Activated CD4-positive, alpha-beta memory T cell treated with anti-CD3 and anti-CD28 coated beads for 36 hours (primary cell): ENCODE data around the gene RTEL1. TPM values are rescaled to one million over a fixed set of nuclear protein-coding genes. Genes with fewer than 3 reads are reported as not detected.

Source experiments
- CTCF ChIA-PET: fragments of 350-600 bp; sonication (Branson Sonifier 250); formaldehyde crosslinking; loops from one replicate; lab custom pipeline; 2021; ENCODE audit warnings: antibody characterized with exemption, inconsistent platforms; lab: Charles Lee
- POLR2A ChIA-PET: fragments of 350-600 bp; sonication (Branson Sonifier 250); formaldehyde crosslinking; loops from one replicate; lab custom pipeline; 2021; ENCODE audit warnings: antibody characterized with exemption; lab: Charles Lee
- DNase-seq: peaks from one replicate; pipeline ENCODE4 v3.0.0-alpha.2; 2020
- H3K27ac Mint-ChIP-seq: one replicate; pipeline ENCODE4 v1.8.0; 2021; ENCODE audit warnings: mixed read lengths
- H3K27me3 Mint-ChIP-seq: one replicate; pipeline ENCODE4 v1.8.0; 2021; ENCODE audit warnings: mixed read lengths
- H3K36me3 Mint-ChIP-seq: one replicate; pipeline ENCODE4 v1.8.0; 2021; ENCODE audit warnings: mixed read lengths
- H3K4me1 Mint-ChIP-seq: one replicate; pipeline ENCODE4 v1.8.0; 2021; ENCODE audit warnings: low read depth, mixed read lengths
- H3K4me3 Mint-ChIP-seq: one replicate; pipeline ENCODE4 v1.8.0; 2021; ENCODE audit warnings: mild to moderate bottlenecking, mixed read lengths
- H3K9me3 Mint-ChIP-seq: one replicate; pipeline ENCODE4 v1.8.0; 2021; ENCODE audit warnings: mixed read lengths
- intact Hi-C: fragments of 100-400 bp; cut with micrococcal nuclease; formaldehyde crosslinking; loops from one replicate; pipeline ENCODE4 v1.15.1; 2023
- total RNA-seq, 2 experiments: library from RNA; stranded (reverse); gene quantifications; one replicate each; pipeline ENCODE4 v1.2.3, GENCODE V29; 2021

The RTEL1 gene
- total RNA-seq, 2 experiments from 2014 or later: 38.0 to 38.3 TPM

DNA sequence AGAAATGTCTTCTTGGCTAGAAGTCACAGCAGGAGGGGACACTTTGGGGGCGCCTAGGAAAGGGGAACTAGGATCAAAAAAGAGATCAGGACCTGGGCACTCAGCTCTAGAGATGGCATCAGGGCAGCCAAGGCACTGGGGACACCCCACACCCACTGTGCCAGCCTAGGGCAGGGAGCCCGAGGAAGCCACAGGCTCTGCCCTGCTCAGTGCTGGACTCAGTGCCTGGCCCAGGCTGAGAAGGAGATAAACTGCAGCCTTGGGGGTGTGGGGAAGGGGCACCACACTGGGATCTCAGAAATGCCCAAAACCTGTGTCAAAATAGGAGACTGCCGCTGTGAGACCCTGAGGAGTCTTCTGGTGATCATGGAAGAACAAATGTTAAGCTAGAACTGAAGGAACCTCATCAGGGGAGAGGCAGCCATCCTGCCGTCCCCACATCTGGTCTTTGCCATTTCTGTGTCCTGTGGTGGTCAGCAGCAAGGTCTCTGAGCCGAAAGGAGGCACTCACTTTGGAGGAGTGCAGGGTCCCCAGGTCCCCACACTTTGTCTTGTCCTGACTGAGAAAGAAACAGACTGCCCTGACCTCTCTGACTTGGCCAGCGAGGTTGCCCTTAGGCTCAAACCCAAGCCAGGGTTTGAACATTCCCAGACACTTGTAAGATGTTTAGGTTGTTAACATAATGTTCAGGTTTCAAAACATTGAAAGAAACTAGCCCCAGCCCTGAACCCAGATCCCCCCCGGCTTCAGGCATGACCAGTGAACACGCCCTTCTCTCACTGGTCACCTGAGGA lies 47.3 kb downstream of the RTEL1 start:
- H3K27me3 Mint-ChIP-seq: no peaks in the 10 kb centered on the region
- ChIA-PET POLR2A (no interaction called here), CTCF (interaction anchor here (0.8 to 3.6 kb wide), 4 partner anchors 32 to 168 kb away, joined by 3 to 36 read pairs (median 20); partner anchors contain the start of genes LIME1, PTK6, SLC2A4RG and TPD52L2)
- no peak for DNase-seq
- peak overlapping the region; percentile 49 for H3K27ac Mint-ChIP-seq
- H3K4me3 Mint-ChIP-seq: no peak overlapping the region
- H3K4me1 Mint-ChIP-seq: peaks cover 36% of the 10 kb centered on the region
- H3K36me3 Mint-ChIP-seq: peaks cover 31% of the 10 kb centered on the region
- intact Hi-C loops: loop anchor here (2.0 kb wide), 3 partner anchors 31 to 159 kb away; partner anchors contain the start of genes LIME1 and TPD52L2
- H3K9me3 Mint-ChIP-seq: no peaks in the 10 kb centered on the region

DNA sequence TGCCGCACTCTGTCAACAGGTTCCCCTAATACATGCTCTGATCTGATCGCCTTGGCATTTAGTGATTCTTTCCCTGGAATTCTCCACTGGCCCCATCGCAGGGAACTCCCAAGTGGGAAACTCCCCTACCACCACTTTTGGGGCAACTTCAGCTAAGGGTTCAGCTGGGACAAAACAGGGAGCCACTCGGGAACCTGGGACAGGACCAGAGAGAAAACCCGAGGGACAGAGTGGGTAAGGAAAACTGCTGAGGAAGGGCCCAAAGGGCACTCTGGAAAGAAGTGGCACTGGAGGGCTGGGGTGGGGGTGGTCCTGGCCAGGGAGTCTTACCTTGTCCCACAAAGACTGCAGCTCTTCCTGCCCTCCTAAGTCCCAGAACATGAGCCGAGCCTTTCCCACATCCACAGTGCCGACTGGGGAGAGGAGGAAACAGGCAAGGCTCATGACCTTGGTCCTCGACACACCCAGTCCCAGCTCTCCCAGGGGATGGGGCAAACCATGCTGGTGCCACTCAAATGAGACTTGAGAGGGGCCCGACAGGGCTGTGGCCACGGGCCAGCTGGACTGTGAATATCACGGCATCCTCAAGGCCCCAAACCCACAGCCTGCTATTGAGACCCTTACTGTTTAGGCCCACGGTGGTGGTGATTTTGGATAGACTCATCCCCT lies 48.0 kb downstream of the RTEL1 start:
- Mint-ChIP-seq H3K9me3 (no peaks in the 10 kb centered on the region), H3K4me3 (peak overlapping the region; percentile 93), H3K4me1 (peaks cover 38% of the 10 kb centered on the region), H3K36me3 (peaks cover 38% of the 10 kb centered on the region), H3K27ac (peak overlapping the region; percentile 94), H3K27me3 (no peaks in the 10 kb centered on the region)
- POLR2A ChIA-PET: interaction anchor here (0.8 to 3.5 kb wide), 2 partner anchors 9 to 31 kb away, joined by 3 to 30 read pairs; partner anchors contain the start of genes LIME1 and SLC2A4RG
- DNase-seq: no peak
- CTCF ChIA-PET: interaction anchor here (0.8 to 3.6 kb wide), 7 partner anchors 7 to 169 kb away, joined by 3 to 36 read pairs (median 13); partner anchors contain the start of genes LIME1, PTK6, SLC2A4RG and TPD52L2
- intact Hi-C loops: loop anchor here (2.0 kb wide), 3 partner anchors 31 to 159 kb away; partner anchors contain the start of genes LIME1 and TPD52L2

DNA sequence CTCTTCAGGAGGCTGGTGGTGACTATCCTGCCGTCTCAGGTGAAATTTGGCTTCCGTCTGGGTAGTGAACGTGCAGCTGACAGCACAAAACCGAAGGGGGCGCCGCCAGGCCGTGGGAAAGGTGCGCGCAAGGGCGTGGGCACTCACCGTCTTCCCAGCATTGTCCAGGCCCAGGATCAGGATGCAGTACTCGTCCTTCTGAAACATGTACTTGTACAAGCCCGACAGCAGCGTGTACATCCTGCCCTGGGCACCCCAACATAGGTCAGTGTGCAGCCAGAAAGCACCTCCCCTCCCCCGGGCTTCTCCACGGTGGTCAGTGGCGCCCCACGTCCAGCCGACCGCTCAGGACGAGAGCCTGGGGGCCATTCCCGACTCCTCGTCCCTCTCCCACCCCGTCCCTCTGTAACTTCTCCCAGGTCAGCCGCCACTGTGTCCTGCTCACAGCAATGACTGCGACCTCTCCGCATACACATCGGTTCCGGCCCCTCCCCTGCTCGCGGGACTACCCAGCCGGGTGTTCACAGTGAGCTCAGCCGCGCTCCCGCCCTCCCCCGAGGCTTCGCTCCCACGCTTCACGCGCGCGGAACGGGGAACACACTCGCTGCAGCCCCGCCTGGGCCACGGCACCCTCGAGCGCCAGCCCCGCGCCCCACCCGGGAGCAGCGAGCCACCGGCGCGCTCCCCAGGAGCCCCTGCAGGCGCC lies 48.9 kb downstream of the RTEL1 start:
- Mint-ChIP-seq H3K9me3 (peaks cover under 1% of the 10 kb centered on the region), H3K36me3 (peaks cover 42% of the 10 kb centered on the region), H3K4me1 (peaks cover 39% of the 10 kb centered on the region), H3K27me3 (no peaks in the 10 kb centered on the region), H3K4me3 (peak overlapping the region; percentile 93), H3K27ac (peak overlapping the region; percentile 94)
- intact Hi-C loops: loop anchor here (1.0 to 2.0 kb wide), 6 partner anchors 30 to 249 kb away; partner anchors contain the start of genes LIME1, TPD52L2 and UCKL1
- CTCF ChIA-PET: interaction anchor here (1.0 to 3.6 kb wide), 19 partner anchors 8 to 273 kb away, joined by 3 to 36 read pairs (median 5); partner anchors contain the start of genes LIME1, PTK6, SLC2A4RG and TPD52L2
- DNase-seq: peak; percentile 80
- POLR2A ChIA-PET: interaction anchor here (0.6 to 3.5 kb wide), 13 partner anchors 8 to 252 kb away, joined by 3 to 30 read pairs (median 4); partner anchors contain the start of genes LIME1, SLC2A4RG and TPD52L2

DNA sequence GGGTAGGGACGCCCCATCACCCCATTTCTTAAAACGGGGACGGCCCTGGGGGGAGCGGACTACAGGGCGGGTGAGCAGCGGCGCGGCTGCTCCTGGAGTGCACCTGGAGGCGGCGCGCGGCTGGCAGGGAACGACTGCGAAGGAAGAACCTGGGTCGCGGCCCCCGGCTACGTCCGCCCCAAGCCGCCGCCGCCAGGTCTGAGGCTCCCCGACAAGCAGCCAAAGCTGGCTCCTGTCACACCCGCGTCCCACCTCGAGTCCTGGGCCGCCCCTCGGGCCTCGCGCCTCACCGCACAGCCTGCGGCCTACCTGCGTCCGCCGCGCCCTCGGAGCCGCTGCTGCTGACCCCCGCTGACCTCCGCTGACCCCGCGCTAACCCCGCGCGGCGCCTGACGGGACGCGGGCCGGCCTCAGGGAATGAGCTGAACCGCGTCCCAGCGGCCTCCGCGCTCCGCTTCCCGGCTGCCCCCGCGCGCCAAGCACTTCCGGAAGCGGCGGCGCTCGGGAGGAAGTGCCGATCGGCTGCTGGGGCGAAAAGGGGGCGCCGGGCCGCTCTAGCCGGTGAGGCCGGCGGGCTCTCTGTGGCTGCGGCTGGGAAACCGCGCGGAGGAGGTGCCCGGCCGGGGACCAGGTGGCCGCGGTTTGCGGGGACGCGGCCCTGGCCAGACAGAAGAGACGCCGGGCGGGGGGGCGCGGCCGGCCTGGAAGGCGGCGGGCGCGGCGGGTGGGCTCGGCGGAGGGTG lies 49.6 kb downstream of the RTEL1 start, which contains the start of the genes ARFRP1 and ZGPAT:
Gene ARFRP1, minus strand, starts transcription at position 419 of the 743 bp plus-strand sequence. CDS start 885 bp downstream, outside the sequence.
Gene ZGPAT, plus strand, starts transcription at position 482 of the 743 bp plus-strand sequence. CDS start 542 bp downstream, outside the sequence.
- POLR2A ChIA-PET: interaction anchor here (0.6 to 3.5 kb wide), 12 partner anchors 9 to 251 kb away, joined by 3 to 30 read pairs (median 4); partner anchors contain the start of genes LIME1, SLC2A4RG and TPD52L2
- peak within 1 kb of the TSS; percentile 94 for H3K27ac Mint-ChIP-seq
- peak within 1 kb of the TSS; percentile 93 for H3K4me3 Mint-ChIP-seq
- intact Hi-C loops: loop anchor here (1.0 to 2.0 kb wide), 6 partner anchors 29 to 249 kb away; partner anchors contain the start of genes LIME1, TPD52L2 and UCKL1
- H3K36me3 Mint-ChIP-seq: peaks cover 48% of the 10 kb centered on the region
- DNase-seq: peak; percentile 93
- CTCF ChIA-PET: interaction anchor here (0.7 to 3.6 kb wide), 23 partner anchors 9 to 273 kb away, joined by 3 to 36 read pairs (median 4); partner anchors contain the start of genes LIME1, PTK6, RTEL1 and SLC2A4RG
- no peaks in the 10 kb centered on the region for H3K27me3 Mint-ChIP-seq
- H3K9me3 Mint-ChIP-seq: peaks cover 3% of the 10 kb centered on the region
- H3K4me1 Mint-ChIP-seq: peaks cover 44% of the 10 kb centered on the region

DNA sequence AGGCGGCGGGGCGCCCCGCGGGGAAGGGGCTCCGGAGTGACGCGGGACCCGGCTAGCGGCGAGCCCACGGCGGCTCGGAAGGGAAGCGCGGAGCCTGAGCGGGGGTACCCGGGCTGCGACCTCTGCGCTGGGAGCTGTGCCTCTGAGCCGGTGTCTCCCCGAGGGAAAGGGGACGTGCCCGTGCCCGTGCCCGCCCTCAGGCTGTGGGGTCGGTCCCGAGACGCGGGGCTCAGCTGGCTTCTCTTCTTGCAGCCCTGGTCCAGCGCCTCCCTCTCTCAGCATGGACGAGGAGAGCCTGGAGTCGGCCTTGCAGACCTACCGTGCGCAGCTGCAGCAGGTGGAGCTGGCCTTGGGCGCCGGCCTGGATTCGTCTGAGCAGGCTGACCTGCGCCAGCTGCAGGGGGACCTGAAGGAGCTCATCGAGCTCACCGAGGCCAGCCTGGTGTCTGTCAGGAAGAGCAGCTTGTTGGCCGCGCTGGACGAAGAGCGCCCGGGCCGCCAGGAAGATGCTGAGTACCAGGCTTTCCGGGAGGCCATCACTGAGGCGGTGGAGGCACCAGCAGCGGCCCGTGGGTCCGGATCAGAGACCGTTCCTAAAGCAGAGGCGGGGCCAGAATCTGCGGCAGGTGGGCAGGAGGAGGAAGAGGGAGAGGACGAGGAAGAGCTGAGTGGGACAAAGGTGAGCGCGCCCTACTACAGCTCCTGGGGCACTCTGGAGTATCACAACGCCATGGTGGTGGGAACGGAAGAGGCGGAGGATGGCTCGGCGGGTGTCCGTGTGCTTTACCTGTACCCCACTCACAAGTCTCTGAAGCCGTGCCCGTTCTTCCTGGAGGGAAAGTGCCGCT lies 50.4 kb downstream of the RTEL1 start:
- ChIA-PET CTCF (interaction anchor here (0.7 to 3.6 kb wide), 20 partner anchors 10 to 272 kb away, joined by 3 to 36 read pairs (median 4); partner anchors contain the start of genes LIME1, PTK6, RTEL1 and SLC2A4RG), POLR2A (interaction anchor here (0.6 to 3.5 kb wide), 10 partner anchors 10 to 187 kb away, joined by 3 to 30 read pairs (median 4); partner anchors contain the start of genes LIME1, SLC2A4RG and TPD52L2)
- Mint-ChIP-seq H3K27me3 (no peaks in the 10 kb centered on the region), H3K36me3 (peaks cover 52% of the 10 kb centered on the region), H3K9me3 (peaks cover 3% of the 10 kb centered on the region), H3K4me3 (peak overlapping the region; percentile 73), H3K27ac (peak overlapping the region; percentile 65), H3K4me1 (peaks cover 46% of the 10 kb centered on the region)
- intact Hi-C loops: no loop called here
- no peak for DNase-seq

DNA sequence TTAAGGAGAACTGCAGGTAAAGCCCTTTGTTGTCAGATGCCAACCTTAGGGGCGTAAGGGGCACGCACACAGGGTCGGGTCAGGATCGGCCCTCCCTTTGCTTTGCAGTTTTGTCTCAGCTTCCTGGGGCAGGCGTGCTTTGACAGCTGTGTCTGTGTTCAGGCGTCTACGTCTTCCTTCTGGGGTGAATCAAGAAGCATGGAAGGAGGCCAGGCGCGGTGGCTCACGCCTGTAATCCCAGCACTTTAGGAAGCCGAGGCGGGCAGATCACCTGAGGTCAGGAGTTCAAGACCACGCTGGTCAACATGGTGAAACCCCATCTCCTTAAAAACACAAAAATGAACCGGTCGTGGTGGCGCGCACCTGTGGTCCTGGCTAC lies 51.0 kb downstream of the RTEL1 start:
- no peak for DNase-seq
- Mint-ChIP-seq H3K36me3 (peaks cover 53% of the 10 kb centered on the region), H3K27ac (peak overlapping the region; percentile 65), H3K4me1 (peaks cover 46% of the 10 kb centered on the region), H3K27me3 (no peaks in the 10 kb centered on the region), H3K4me3 (peak overlapping the region; percentile 73), H3K9me3 (peaks cover 3% of the 10 kb centered on the region)
- POLR2A ChIA-PET: interaction anchor here (2.0 to 3.5 kb wide), 3 partner anchors 10 to 28 kb away, joined by 9 to 30 read pairs (median 15); partner anchors contain the start of genes LIME1 and SLC2A4RG
- intact Hi-C loops: no loop called here
- CTCF ChIA-PET: interaction anchor here (0.7 to 2.2 kb wide), 3 partner anchors 11 to 77 kb away, joined by 3 to 8 read pairs (median 5); no protein-coding TSS in a partner anchor

DNA sequence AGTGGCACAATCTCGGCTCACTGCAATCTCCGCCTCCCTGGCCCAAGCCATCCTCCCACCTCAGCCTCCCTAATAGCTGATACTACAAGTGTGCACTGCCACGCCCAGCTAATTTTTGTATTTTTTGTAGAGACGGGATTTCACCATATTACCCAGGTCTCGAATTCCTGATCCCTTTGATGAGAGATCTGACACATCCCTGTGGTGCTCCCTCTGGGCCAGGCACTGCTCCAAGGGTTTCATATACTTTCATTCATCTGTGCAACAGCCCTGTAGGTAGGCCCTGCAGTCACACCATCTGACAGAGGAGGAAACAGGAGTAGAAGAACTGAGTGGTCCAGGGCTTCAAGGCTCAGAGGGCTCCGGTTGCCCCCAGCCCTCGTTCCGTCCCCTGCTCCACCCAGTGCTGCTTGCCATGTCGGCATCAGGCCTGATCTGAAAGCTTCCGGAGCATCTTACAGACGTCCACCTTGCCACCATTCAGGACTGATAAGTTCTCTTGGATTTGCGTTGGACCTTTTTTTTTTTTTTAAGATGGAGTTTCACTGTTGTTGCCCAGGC lies 53.1 kb downstream of the RTEL1 start:
- peaks cover 52% of the 10 kb centered on the region for H3K4me1 Mint-ChIP-seq
- H3K9me3 Mint-ChIP-seq: peaks cover 13% of the 10 kb centered on the region
- CTCF ChIA-PET: interaction anchor here (0.9 kb wide), 1 partner anchor 75 kb away, joined by 3 read pairs; no protein-coding TSS in a partner anchor
- POLR2A ChIA-PET: no interaction called here
- intact Hi-C loops: no loop called here
- no peak overlapping the region for H3K4me3 Mint-ChIP-seq
- H3K27me3 Mint-ChIP-seq: no peaks in the 10 kb centered on the region
- no peak overlapping the region for H3K27ac Mint-ChIP-seq
- peaks cover 57% of the 10 kb centered on the region for H3K36me3 Mint-ChIP-seq
- DNase-seq: no peak

DNA sequence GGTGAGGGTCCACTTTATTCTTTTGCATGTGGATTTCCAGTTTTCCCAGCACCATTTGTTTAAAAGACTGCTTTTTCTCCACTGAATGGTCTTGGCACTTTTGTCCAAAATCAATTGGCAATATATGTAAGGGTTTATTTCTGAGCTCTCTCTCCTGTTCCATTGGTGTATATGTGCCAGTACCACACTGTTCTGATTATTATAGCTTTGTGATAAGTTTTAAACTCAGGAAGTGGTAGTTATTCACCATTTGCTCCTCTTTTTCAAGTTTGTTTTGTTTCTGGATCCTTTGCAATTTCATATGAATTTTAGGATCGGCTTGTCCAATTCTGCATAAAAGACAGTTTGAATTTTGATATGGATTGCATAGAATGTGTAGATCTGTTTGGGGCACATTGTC lies 54.1 kb downstream of the RTEL1 start:
- intact Hi-C loops: no loop called here
- no peak overlapping the region for H3K27ac Mint-ChIP-seq
- H3K4me1 Mint-ChIP-seq: peaks cover 53% of the 10 kb centered on the region
- DNase-seq: no peak
- ChIA-PET POLR2A (no interaction called here), CTCF (no interaction called here)
- H3K4me3 Mint-ChIP-seq: no peak overlapping the region
- peaks cover 16% of the 10 kb centered on the region for H3K9me3 Mint-ChIP-seq
- H3K27me3 Mint-ChIP-seq: no peaks in the 10 kb centered on the region
- peaks cover 60% of the 10 kb centered on the region for H3K36me3 Mint-ChIP-seq

DNA sequence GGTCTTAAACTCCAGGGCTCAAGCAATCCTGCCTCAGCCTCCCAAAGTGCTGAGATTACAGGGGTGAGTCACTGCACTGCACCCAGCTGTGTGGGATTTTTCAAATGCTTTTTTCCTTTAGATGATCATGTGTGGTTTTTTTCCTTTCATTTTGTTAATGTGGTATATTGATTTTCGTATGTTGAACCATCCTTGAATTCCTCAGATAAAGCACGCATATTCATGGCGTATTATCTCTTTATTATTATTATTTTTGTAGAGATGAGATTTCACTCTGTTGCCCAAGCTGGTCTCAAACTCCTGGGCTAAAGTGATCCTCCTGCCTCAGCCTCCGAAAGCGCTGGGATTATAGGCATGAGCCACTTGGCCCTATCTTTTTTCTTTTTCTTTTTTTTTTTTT lies 56.7 kb downstream of the RTEL1 start:
- POLR2A ChIA-PET: interaction anchor here (0.6 kb wide), 1 partner anchor 147 kb away, joined by 3 read pairs; no protein-coding TSS in a partner anchor
- CTCF ChIA-PET: no interaction called here
- no peak for DNase-seq
- H3K4me1 Mint-ChIP-seq: peaks cover 50% of the 10 kb centered on the region
- no peaks in the 10 kb centered on the region for H3K27me3 Mint-ChIP-seq
- H3K27ac Mint-ChIP-seq: no peak overlapping the region
- intact Hi-C loops: no loop called here
- peaks cover 61% of the 10 kb centered on the region for H3K36me3 Mint-ChIP-seq
- no peak overlapping the region for H3K4me3 Mint-ChIP-seq
- peaks cover 22% of the 10 kb centered on the region for H3K9me3 Mint-ChIP-seq
